ENCODE results near the gene ZNF319.

DNA sequence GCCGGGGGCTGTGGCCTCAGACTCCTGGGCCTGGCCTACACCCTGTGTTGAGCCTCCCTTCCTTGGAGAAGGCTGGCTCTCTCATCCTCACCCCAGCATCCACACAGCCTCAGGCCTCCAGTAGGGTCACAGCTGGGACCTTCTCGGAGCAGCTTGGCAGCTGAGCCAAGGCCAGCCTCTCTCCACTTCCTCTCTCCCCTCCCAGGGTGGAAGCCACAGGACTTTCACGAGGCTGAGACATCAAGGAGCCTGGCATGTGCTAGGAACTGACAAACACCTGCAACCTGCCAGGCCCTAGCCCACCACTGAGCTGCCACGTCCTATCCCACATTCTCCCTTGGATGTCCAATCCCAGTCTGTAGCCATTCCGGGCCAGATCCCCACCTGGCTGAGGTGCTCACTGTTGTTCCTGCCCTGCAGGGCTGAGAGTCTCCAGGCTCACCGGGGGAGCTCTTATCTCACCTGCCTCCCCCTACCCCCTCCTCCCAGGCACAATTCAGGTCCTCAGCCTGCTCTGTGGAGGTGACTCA, 28.1 kb upstream of the ZNF319 start:
- TF ChIP-seq CTCF (IDR thresholded peaks at IDR 0.05): no peak
- TF ChIP-seq E2F4 (CRISPR knock-in tag; IDR thresholded peaks at IDR 0.05; ENCODE audit: borderline replicate concordance, low read depth): no peak
- TF ChIP-seq ESRRA (CRISPR knock-in tag; IDR thresholded peaks at IDR 0.05; ENCODE audit: borderline replicate concordance): no peak
- TF ChIP-seq MAX (CRISPR knock-in tag; IDR thresholded peaks at IDR 0.05): no peak
- TF ChIP-seq ATF3 (CRISPR knock-in tag; conservative IDR thresholded peaks at IDR 0.05): no peak
- TF ChIP-seq ELF4 (CRISPR knock-in tag; IDR thresholded peaks at IDR 0.05; ENCODE audit: low read depth): no peak
- TF ChIP-seq TEAD4 (CRISPR knock-in tag; IDR thresholded peaks at IDR 0.05): no peak
- TF ChIP-seq SP1 (CRISPR knock-in tag; conservative IDR thresholded peaks at IDR 0.05): no peak
